ENCODE results near the gene TMEM245. TPM values are rescaled to one million over a fixed set of nuclear protein-coding genes. Genes with fewer than 3 reads are reported as not detected.

The TMEM245 gene
- total and polyA plus RNA-seq, 2 of the 13 experiments (the other 11 are each of a cell fraction or from before 2014, with no cell fraction given), result 53.5 to 55.4 TPM

- no peak for DNase-seq (ENCODE audit: low spot score)
- no peak for TF ChIP-seq STAT6 (CRISPR knock-in tag; IDR thresholded peaks at IDR 0.05; ENCODE audit: borderline replicate concordance)
- no peak for ATAC-seq
- H2AFZ ChIP-seq (ENCODE audit: low read length), result no peak overlapping the region
- POLR2A ChIA-PET, result no interaction called here
- BruUV-seq (replicated peaks), result no TSS peak
- CTCF ChIA-PET (ENCODE audit: low intra/inter-chr PET ratio, low total read pairs), result no interaction called here
- no peak overlapping the region for H3K4me3 ChIP-seq (replicated peaks in 1 of 3; ENCODE audit: insufficient read depth in 1 of 3, low read depth in 2 of 3, low read length in 3 of 3)
- H3K4me1 ChIP-seq (ENCODE audit: insufficient read depth, low read length), result peaks cover 26% of the 10 kb centered on the region
- in situ Hi-C loops (cut with HindIII; ENCODE audit: extremely low pct_ligation_motif_present, low pct_unique_long_range_greater_than_20kb), result no loop called here
- 85% methylated on average over 1 of the region's 1 CpG for WGBS (ENCODE audit: low lambda C conversion rate)
- FAIRE-seq, result no peak
- H3K27ac ChIP-seq (ENCODE audit: extremely low read length, insufficient read depth, low read length), result no peak overlapping the region
- H3K36me3 ChIP-seq (replicated peaks in 1 of 2; ENCODE audit: control insufficient read depth in 1 of 2, insufficient read depth in 2 of 2, low read length in 2 of 2), result peaks cover 18 to 68% of the 10 kb centered on the region in 2 experiments
- no peaks in the 10 kb centered on the region for H3K9me3 ChIP-seq (ENCODE audit: low read length)
- intact Hi-C loops (cut with micrococcal nuclease; ENCODE audit: unreplicated experiment), result no loop called here
- peaks cover 43% of the 10 kb centered on the region for H3K79me2 ChIP-seq (ENCODE audit: insufficient read depth, low read length)
- H3K4me2 ChIP-seq (ENCODE audit: low read depth, low read length), result no peak overlapping the region
- H3K9ac ChIP-seq (ENCODE audit: insufficient read depth, low read depth, low read length), result no peak overlapping the region
- no peaks in the 10 kb centered on the region; the same call in 1 of the 2 replicates for H4K20me1 ChIP-seq (ENCODE audit: insufficient read depth, low read length)
- no peaks in the 10 kb centered on the region for H3K27me3 ChIP-seq (ENCODE audit: control insufficient read depth in 1 of 2, insufficient read depth in 2 of 2, low read length in 2 of 2)
Observed at GRCh38 chr9:109092587-109092986, 27.2 kb downstream of the TMEM245 start.

- in situ Hi-C loops (cut with HindIII; ENCODE audit: extremely low pct_ligation_motif_present, low pct_unique_long_range_greater_than_20kb), result no loop called here
- intact Hi-C loops (cut with micrococcal nuclease; ENCODE audit: unreplicated experiment), result no loop called here
- BruUV-seq (replicated peaks), result no TSS peak
- Histone ChIP-seq H3K4me1 (ENCODE audit: insufficient read depth, low read length) (peaks cover 26% of the 10 kb centered on the region), H2AFZ (ENCODE audit: low read length) (no peak overlapping the region), H3K9ac (ENCODE audit: insufficient read depth, low read depth, low read length) (no peak overlapping the region), H4K20me1 (ENCODE audit: insufficient read depth, low read length) (no peaks in the 10 kb centered on the region; the same call in 1 of the 2 replicates), H3K36me3 (replicated peaks in 1 of 2; ENCODE audit: control insufficient read depth in 1 of 2, insufficient read depth in 2 of 2, low read length in 2 of 2) (peaks cover 18 to 72% of the 10 kb centered on the region in 2 experiments), H3K4me2 (ENCODE audit: low read depth, low read length) (no peak overlapping the region), H3K27ac (ENCODE audit: extremely low read length, insufficient read depth, low read length) (no peak overlapping the region), H3K27me3 (ENCODE audit: control insufficient read depth in 1 of 2, insufficient read depth in 2 of 2, low read length in 2 of 2) (no peaks in the 10 kb centered on the region), H3K4me3 (replicated peaks in 1 of 3; ENCODE audit: insufficient read depth in 1 of 3, low read depth in 2 of 3, low read length in 3 of 3) (no peak overlapping the region), H3K79me2 (ENCODE audit: insufficient read depth, low read length) (peaks cover 39% of the 10 kb centered on the region), H3K9me3 (ENCODE audit: low read length) (no peaks in the 10 kb centered on the region)
- ChIA-PET CTCF (ENCODE audit: low intra/inter-chr PET ratio, low total read pairs) (no interaction called here), POLR2A (no interaction called here)
- FAIRE-seq (no peak), DNase-seq (ENCODE audit: low spot score) (no peak), ATAC-seq (no peak)
- TF ChIP-seq ZNF660 (CRISPR knock-in tag; IDR thresholded peaks at IDR 0.05; ENCODE audit: borderline replicate concordance, low read depth), result no peak
- TF ChIP-seq ELK4 (CRISPR knock-in tag; IDR thresholded peaks at IDR 0.05; ENCODE audit: borderline replicate concordance), result no peak
- TF ChIP-seq ZNF276 (CRISPR knock-in tag; IDR thresholded peaks at IDR 0.05; ENCODE audit: low read depth), result no peak
- no peak for TF ChIP-seq ZNF225 (CRISPR knock-in tag; IDR thresholded peaks at IDR 0.05)
- TF ChIP-seq THAP8 (CRISPR knock-in tag; IDR thresholded peaks at IDR 0.05; ENCODE audit: borderline replicate concordance), result no peak
- no peak for TF ChIP-seq DZIP1 (CRISPR knock-in tag; IDR thresholded peaks at IDR 0.05)
Observed at GRCh38 chr9:109092051-109092580, 27.6 kb downstream of the TMEM245 start.

Data from HepG2 (cell line).